Parathyroid adenoma (tissue), 2 donors: Measurements from ENCODE around the gene FIZ1.

ENCODE experiments used
- H2AFZ ChIP-seq: fragments of 300-600 bp; sonication (generic); one replicate; pipeline ENCODE4 v1.7.0; 2017; ENCODE audit warnings: antibody characterized with exemption, mild to moderate bottlenecking
- H3K27ac ChIP-seq: fragments of 300-600 bp; sonication (generic); one replicate; pipeline ENCODE4 v1.7.0; 2017
- H3K27me3 ChIP-seq: fragments of 300-600 bp; sonication (generic); one replicate; pipeline ENCODE4 v1.7.0; 2017; ENCODE audit warnings: low read length; ENCODE audit not compliant: control insufficient read depth, insufficient read depth
- H3K36me3 ChIP-seq: fragments of 300-600 bp; sonication (generic); one replicate; pipeline ENCODE4 v1.7.0; 2017; ENCODE audit warnings: low read length; ENCODE audit not compliant: control insufficient read depth, insufficient read depth
- H3K4me1 ChIP-seq: fragments of 300-600 bp; sonication (generic); one replicate; pipeline ENCODE4 v1.7.0; 2017; ENCODE audit warnings: control low read depth
- H3K4me2 ChIP-seq: fragments of 300-600 bp; sonication (generic); one replicate; pipeline ENCODE4 v1.7.0; 2017; ENCODE audit warnings: low read length
- H3K4me3 ChIP-seq: fragments of 300-600 bp; sonication (generic); one replicate; pipeline ENCODE4 v1.7.0; 2017; ENCODE audit warnings: low read depth, low read length
- H3K79me2 ChIP-seq: fragments of 300-600 bp; sonication (generic); one replicate; pipeline ENCODE4 v1.7.0; 2017; ENCODE audit warnings: control low read depth
- H3K9ac ChIP-seq: fragments of 300-600 bp; sonication (generic); one replicate; pipeline ENCODE4 v1.7.0; 2017; ENCODE audit warnings: mild to moderate bottlenecking
- H3K9me3 ChIP-seq: fragments of 300-600 bp; sonication (generic); one replicate; pipeline ENCODE4 v1.7.0; 2017; ENCODE audit warnings: low read length; ENCODE audit not compliant: control insufficient read depth
- CTCF ChIP-seq: fragments of 300-600 bp; sonication (generic); IDR thresholded peaks from one replicate; pipeline ENCODE4 v1.7.0; 2017; ENCODE audit warnings: antibody characterized with exemption, mild to moderate bottlenecking
- donor health status: primary hyperparathyroidism.

The FIZ1 gene

GRCh38 chr19:55611300-55611982 lies 12.1 kb upstream of the FIZ1 start:
- H3K4me3 ChIP-seq = peak overlapping the region; percentile 38
- peaks cover 44% of the 10 kb centered on the region for H3K79me2 ChIP-seq
- peaks cover 22% of the 10 kb centered on the region for H3K4me1 ChIP-seq
- TF ChIP-seq CTCF = no peak
- no peak overlapping the region for H3K9ac ChIP-seq
- H3K36me3 ChIP-seq = no peaks in the 10 kb centered on the region
- no peak overlapping the region for H2AFZ ChIP-seq
- peak overlapping the region; percentile 81 for H3K27ac ChIP-seq
- H3K4me2 ChIP-seq = peak overlapping the region; percentile 54
- H3K27me3 ChIP-seq = no peaks in the 10 kb centered on the region
- H3K9me3 ChIP-seq = no peaks in the 10 kb centered on the region

GRCh38 chr19:55609326-55609725 lies 10.0 kb upstream of the FIZ1 start:
- no peak overlapping the region for H3K4me2 ChIP-seq
- H3K27me3 ChIP-seq = no peaks in the 10 kb centered on the region
- H3K9me3 ChIP-seq = no peaks in the 10 kb centered on the region
- TF ChIP-seq CTCF = no peak
- no peak overlapping the region for H3K9ac ChIP-seq
- H3K4me1 ChIP-seq = peaks cover 28% of the 10 kb centered on the region
- no peak overlapping the region for H3K27ac ChIP-seq
- H2AFZ ChIP-seq = no peak overlapping the region
- no peak overlapping the region for H3K4me3 ChIP-seq
- H3K79me2 ChIP-seq = peaks cover 45% of the 10 kb centered on the region
- no peaks in the 10 kb centered on the region for H3K36me3 ChIP-seq

- Histone ChIP-seq H3K4me1 (peaks cover 22% of the 10 kb centered on the region), H3K27me3 (no peaks in the 10 kb centered on the region), H3K9ac (no peak overlapping the region), H3K4me3 (peak overlapping the region; percentile 94), H2AFZ (no peak overlapping the region), H3K9me3 (no peaks in the 10 kb centered on the region), H3K79me2 (peaks cover 39% of the 10 kb centered on the region), H3K27ac (no peak overlapping the region), H3K4me2 (peak overlapping the region; percentile 99), H3K36me3 (no peaks in the 10 kb centered on the region)
- no peak for TF ChIP-seq CTCF
These were observed 7.5 kb upstream of the FIZ1 start for GRCh38 chr19:55606817-55607216.

- Histone ChIP-seq H3K4me3 (peak overlapping the region; percentile 94), H3K9ac (no peak overlapping the region), H3K4me2 (peak overlapping the region; percentile 99), H3K4me1 (peaks cover 18% of the 10 kb centered on the region), H3K36me3 (no peaks in the 10 kb centered on the region), H2AFZ (no peak overlapping the region), H3K27me3 (no peaks in the 10 kb centered on the region), H3K79me2 (peaks cover 39% of the 10 kb centered on the region), H3K27ac (peak overlapping the region; percentile 91), H3K9me3 (no peaks in the 10 kb centered on the region)
- no peak for TF ChIP-seq CTCF
These were observed 7.1 kb upstream of the FIZ1 start for GRCh38 chr19:55606471-55606787.
